Endothelial cell (in vitro differentiated cells): ENCODE measurements around the gene EYA2. TPM values are rescaled to one million over a fixed set of nuclear protein-coding genes. Genes with fewer than 3 reads are reported as not detected.

Source experiments
- DNase-seq: peaks from one replicate; pipeline ENCODE4 v3.0.0; 2021; ENCODE audit warnings: low spot score
- H3K27ac Mint-ChIP-seq: one replicate; pipeline ENCODE4 v1.8.0; 2021; ENCODE audit warnings: mixed read lengths, inconsistent platforms; ENCODE audit not compliant: unreplicated experiment
- H3K27me3 Mint-ChIP-seq: one replicate; pipeline ENCODE4 v1.8.0; 2021; ENCODE audit warnings: mild to moderate bottlenecking, moderate library complexity, mixed read lengths, inconsistent platforms; ENCODE audit not compliant: unreplicated experiment
- H3K36me3 Mint-ChIP-seq: one replicate; pipeline ENCODE4 v1.8.0; 2021; ENCODE audit warnings: mild to moderate bottlenecking, low read depth, mixed read lengths, inconsistent platforms; ENCODE audit not compliant: unreplicated experiment
- H3K4me1 Mint-ChIP-seq: one replicate; pipeline ENCODE4 v1.8.0; 2021; ENCODE audit warnings: mild to moderate bottlenecking, mixed read lengths, inconsistent platforms; ENCODE audit not compliant: unreplicated experiment
- H3K4me3 Mint-ChIP-seq: one replicate; pipeline ENCODE4 v1.8.0; 2021; ENCODE audit warnings: mild to moderate bottlenecking, mixed read lengths, inconsistent platforms; ENCODE audit not compliant: unreplicated experiment
- H3K9me3 Mint-ChIP-seq: one replicate; pipeline ENCODE4 v1.8.0; 2021; ENCODE audit warnings: mixed read lengths, inconsistent platforms; ENCODE audit not compliant: unreplicated experiment
- CTCF ChIP-seq: fragments of 200-600 bp; sonication (generic); IDR thresholded peaks from one replicate; pipeline ENCODE4 v1.5.0; 2021; ENCODE audit warnings: antibody characterized with exemption; ENCODE audit not compliant: unreplicated experiment
- total RNA-seq: library from RNA; stranded (reverse); fragmentation: NEBNext Ultra II Directional; extraction: Animal tissue kit (Norgen Biotek cat#: 25700); gene quantifications from one replicate; pipeline ENCODE4 v1.2.1, GENCODE V29; 2021; ENCODE audit not compliant: unreplicated experiment

The EYA2 gene
- total RNA-seq, 1 donor from 2014 or later = not detected

- no peak overlapping the region for H3K27ac Mint-ChIP-seq
- no peaks in the 10 kb centered on the region for H3K9me3 Mint-ChIP-seq
- H3K27me3 Mint-ChIP-seq = peaks cover 3% of the 10 kb centered on the region
- H3K4me3 Mint-ChIP-seq = no peak overlapping the region
- no peaks in the 10 kb centered on the region for H3K36me3 Mint-ChIP-seq
- TF ChIP-seq CTCF = no peak
- no peak for DNase-seq
- peaks cover 8% of the 10 kb centered on the region for H3K4me1 Mint-ChIP-seq
Observed at GRCh38 chr20:47122560-47122959, 227.9 kb downstream of the EYA2 start.

- H3K27ac Mint-ChIP-seq = no peak overlapping the region
- H3K27me3 Mint-ChIP-seq = no peaks in the 10 kb centered on the region
- H3K36me3 Mint-ChIP-seq = no peaks in the 10 kb centered on the region
- no peak for DNase-seq
- no peaks in the 10 kb centered on the region for H3K9me3 Mint-ChIP-seq
- no peak overlapping the region for H3K4me3 Mint-ChIP-seq
- no peak for TF ChIP-seq CTCF
- H3K4me1 Mint-ChIP-seq = no peaks in the 10 kb centered on the region
Observed at GRCh38 chr20:47124181-47124717, 229.6 kb downstream of the EYA2 start.

- Mint-ChIP-seq H3K27me3 (no peaks in the 10 kb centered on the region), H3K36me3 (no peaks in the 10 kb centered on the region), H3K4me1 (no peaks in the 10 kb centered on the region), H3K4me3 (no peak overlapping the region), H3K9me3 (no peaks in the 10 kb centered on the region), H3K27ac (no peak overlapping the region)
- no peak for DNase-seq
- TF ChIP-seq CTCF = no peak
Observed at GRCh38 chr20:47125508-47125757, 230.8 kb downstream of the EYA2 start.

GRCh38 chr20:47125758-47126591 lies 231.3 kb downstream of the EYA2 start:
- no peaks in the 10 kb centered on the region for H3K4me1 Mint-ChIP-seq
- no peak overlapping the region for H3K27ac Mint-ChIP-seq
- DNase-seq = no peak
- H3K36me3 Mint-ChIP-seq = no peaks in the 10 kb centered on the region
- no peaks in the 10 kb centered on the region for H3K9me3 Mint-ChIP-seq
- H3K4me3 Mint-ChIP-seq = no peak overlapping the region
- TF ChIP-seq CTCF = no peak
- H3K27me3 Mint-ChIP-seq = no peaks in the 10 kb centered on the region

GRCh38 chr20:47126709-47127108 lies 232.1 kb downstream of the EYA2 start:
- TF ChIP-seq CTCF = no peak
- H3K9me3 Mint-ChIP-seq = no peaks in the 10 kb centered on the region
- H3K27ac Mint-ChIP-seq = no peak overlapping the region
- no peak for DNase-seq
- H3K36me3 Mint-ChIP-seq = no peaks in the 10 kb centered on the region
- no peak overlapping the region for H3K4me3 Mint-ChIP-seq
- no peaks in the 10 kb centered on the region for H3K4me1 Mint-ChIP-seq
- no peaks in the 10 kb centered on the region for H3K27me3 Mint-ChIP-seq
